HepG2 (cell line): Measurements from ENCODE around the gene CNDP1. TPM values are rescaled to one million over a fixed set of nuclear protein-coding genes. Genes with fewer than 3 reads are reported as not detected.

Experiments
- AGO2 ChIP-seq: fragments of 200-400 bp; formaldehyde crosslinking; optimal IDR thresholded peaks from 2 replicates; pipeline ENCODE3; 2017; ENCODE audit warnings: mild to moderate bottlenecking, low read depth, low read length, moderate library complexity
- DPF2 ChIP-seq: sonication (generic); formaldehyde crosslinking; IDR thresholded peaks from 2 replicates; pipeline ENCODE4 v1.4.0; 2020; ENCODE audit warnings: mild to moderate bottlenecking, low read depth, missing genetic modification reagents, borderline replicate concordance
- EEA1 ChIP-seq: sonication (generic); formaldehyde crosslinking; IDR thresholded peaks from 2 replicates; pipeline ENCODE4 v1.5.1; 2020; ENCODE audit warnings: mild to moderate bottlenecking, missing genetic modification reagents, borderline replicate concordance
- FOXC1 ChIP-seq: sonication (generic); formaldehyde crosslinking; IDR thresholded peaks from 2 replicates; pipeline ENCODE4 v1.8.0; 2022; ENCODE audit warnings: mild to moderate bottlenecking, missing genetic modification reagents, borderline replicate concordance
- KDM5B ChIP-seq: sonication (generic); formaldehyde crosslinking; IDR thresholded peaks from 2 replicates; pipeline ENCODE4 v1.4.0; 2020; ENCODE audit warnings: missing genetic modification reagents, mild to moderate bottlenecking, borderline replicate concordance
- U2AF2 ChIP-seq: fragments of 200-400 bp; formaldehyde crosslinking; IDR thresholded peaks from 2 replicates; pipeline ENCODE4 v1.6.1; 2017; ENCODE audit warnings: low read depth, mild to moderate bottlenecking, low read length
- ZBTB7A ChIP-seq: sonication (generic); formaldehyde crosslinking; IDR thresholded peaks from 2 replicates; pipeline ENCODE4 v1.8.0; 2022; ENCODE audit warnings: mild to moderate bottlenecking, missing genetic modification reagents
- ZBTB7B ChIP-seq: sonication (generic); formaldehyde crosslinking; IDR thresholded peaks from 2 replicates; pipeline ENCODE4 v1.4.0; 2020; ENCODE audit warnings: missing genetic modification reagents
- ZFP1 ChIP-seq: IDR thresholded peaks from 2 replicates; pipeline ENCODE4 v1.6.1; 2016
- ZNF18 ChIP-seq: sonication (generic); formaldehyde crosslinking; IDR thresholded peaks from 2 replicates; pipeline ENCODE4 v1.8.0; 2022; ENCODE audit warnings: mild to moderate bottlenecking, missing genetic modification reagents; ENCODE audit not compliant: insufficient replicate concordance
- ZNF3 ChIP-seq: IDR thresholded peaks from 2 replicates; pipeline ENCODE4 v1.7.0; 2017; ENCODE audit warnings: inconsistent platforms
- ZNF646 ChIP-seq: sonication (generic); formaldehyde crosslinking; IDR thresholded peaks from 2 replicates; pipeline ENCODE4 v1.9.0; 2021; ENCODE audit warnings: mild to moderate bottlenecking, missing genetic modification reagents
- polyA plus RNA-seq, 8 experiments: library from polyadenylated mRNA; depleted of rRNA in 3 of 8; stranded (reverse) in 7 of 8; unstranded in 1 of 8; fragments of >200 nt; fragmentation: Illumina TruSeq in 4 of 8; extraction: Trizol in 4 of 8; gene quantifications; 2 replicates each; pipeline versions ENCODE4 v1.2.1 to v1.2.3, GENCODE V29; 2011 to 2016; ENCODE audit warnings: low read depth in 4 of 8, missing spikeins in 1 of 8, mixed read lengths in 1 of 8; ENCODE audit not compliant: insufficient read depth in 1 of 8
- total RNA-seq, 5 experiments: library from RNA; depleted of rRNA; stranded (reverse); fragments of >200 nt; fragmentation: Illumina TruSeq; extraction: Trizol; gene quantifications; 2 replicates each; pipeline ENCODE4 v1.2.3, GENCODE V29; 2016; ENCODE audit warnings: low read depth in 1 of 5
- TF ChIP-seq, protein P1 (sequence below): IDR thresholded peaks from 2 replicates; pipeline ENCODE4 v1.6.1; 2016; ENCODE audit warnings: mild to moderate bottlenecking
- TF ChIP-seq, protein P2 (sequence below): sonication (generic); formaldehyde crosslinking; IDR thresholded peaks from 2 replicates; pipeline ENCODE4 v1.4.0; 2020; ENCODE audit warnings: mild to moderate bottlenecking, missing genetic modification reagents
- TF ChIP-seq, protein P3 (sequence below): IDR thresholded peaks from 2 replicates; pipeline ENCODE4 v1.6.1; 2016; ENCODE audit warnings: mild to moderate bottlenecking, missing biosample characterization, missing genetic modification reagents
- TF ChIP-seq, protein P4 (sequence below): IDR thresholded peaks from 2 replicates; pipeline ENCODE4 v1.6.1; 2016; ENCODE audit warnings: low read depth

Gene CNDP1
- total and polyA plus RNA-seq, 2 of the 13 experiments (the other 11 are each of a cell fraction or from before 2014, with no cell fraction given) = 0.01 TPM; not detected in 1

DNA sequence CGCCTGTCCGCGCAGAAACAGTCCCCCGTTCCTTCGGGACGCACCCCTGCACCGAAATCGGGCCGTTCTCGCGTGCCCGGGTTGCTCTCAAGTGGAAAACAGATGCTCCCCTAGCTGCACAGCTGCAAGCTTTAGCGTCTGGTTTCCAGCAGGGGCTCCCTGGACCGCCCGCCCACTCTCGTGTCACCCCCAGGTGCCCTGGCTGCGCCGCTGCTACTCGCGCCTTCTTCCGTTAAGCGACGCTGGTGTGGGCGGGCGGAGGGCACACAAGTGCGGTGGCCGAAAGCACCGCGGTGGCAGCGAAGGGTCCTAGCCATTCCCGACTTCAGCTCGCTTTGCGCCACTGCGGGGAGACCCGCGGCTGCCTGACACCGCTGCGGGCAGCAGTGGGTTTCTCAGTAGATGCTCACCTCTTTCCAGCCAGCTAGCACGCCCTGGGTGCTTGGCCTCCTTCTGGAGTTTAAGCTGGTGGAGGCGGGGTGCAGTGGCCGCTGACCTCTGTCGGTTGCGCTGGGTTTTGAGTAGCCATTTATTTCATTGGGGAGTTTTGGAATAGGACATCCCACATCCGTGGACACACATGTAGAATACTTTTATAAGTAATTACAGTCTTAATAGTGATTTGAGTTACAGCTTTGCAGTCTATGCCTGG lies 64.2 kb downstream of the CNDP1 start (continued):
- TF ChIP-seq ZNF646 (CRISPR knock-in tag) (peak; percentile 73), U2AF2 (no peak), ZBTB7B (CRISPR knock-in tag) (peak; percentile 55; the same call in 1 of the 2 replicates), FOXC1 (CRISPR knock-in tag) (peak; percentile 78; the same call in 1 of the 2 replicates), DPF2 (0 out of 2 replicates have a peak, but pooled peaks have one; percentile 15), KDM5B (CRISPR knock-in tag) (peak; percentile 64; the same call in 1 of the 2 replicates), ZNF3 (CRISPR knock-in tag) (no peak), ZBTB7A (CRISPR knock-in tag) (peak; percentile 76; the same call in 1 of the 2 replicates), ZFP1 (no peak), ZNF18 (CRISPR knock-in tag) (no peak), AGO2 (peak; percentile 88), EEA1 (CRISPR knock-in tag) (peak; percentile 91; the same call in 1 of the 2 replicates)
- TF ChIP-seq, protein P1, sequence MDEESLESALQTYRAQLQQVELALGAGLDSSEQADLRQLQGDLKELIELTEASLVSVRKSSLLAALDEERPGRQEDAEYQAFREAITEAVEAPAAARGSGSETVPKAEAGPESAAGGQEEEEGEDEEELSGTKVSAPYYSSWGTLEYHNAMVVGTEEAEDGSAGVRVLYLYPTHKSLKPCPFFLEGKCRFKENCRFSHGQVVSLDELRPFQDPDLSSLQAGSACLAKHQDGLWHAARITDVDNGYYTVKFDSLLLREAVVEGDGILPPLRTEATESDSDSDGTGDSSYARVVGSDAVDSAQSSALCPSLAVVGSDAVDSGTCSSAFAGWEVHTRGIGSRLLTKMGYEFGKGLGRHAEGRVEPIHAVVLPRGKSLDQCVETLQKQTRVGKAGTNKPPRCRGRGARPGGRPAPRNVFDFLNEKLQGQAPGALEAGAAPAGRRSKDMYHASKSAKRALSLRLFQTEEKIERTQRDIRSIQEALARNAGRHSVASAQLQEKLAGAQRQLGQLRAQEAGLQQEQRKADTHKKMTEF (CRISPR knock-in tag) = peak; percentile 75; the same call in 1 of the 2 replicates
- TF ChIP-seq, protein P2, sequence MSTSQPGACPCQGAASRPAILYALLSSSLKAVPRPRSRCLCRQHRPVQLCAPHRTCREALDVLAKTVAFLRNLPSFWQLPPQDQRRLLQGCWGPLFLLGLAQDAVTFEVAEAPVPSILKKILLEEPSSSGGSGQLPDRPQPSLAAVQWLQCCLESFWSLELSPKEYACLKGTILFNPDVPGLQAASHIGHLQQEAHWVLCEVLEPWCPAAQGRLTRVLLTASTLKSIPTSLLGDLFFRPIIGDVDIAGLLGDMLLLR = peak; percentile 57; the same call in 1 of the 2 replicates
- TF ChIP-seq, protein P3, sequence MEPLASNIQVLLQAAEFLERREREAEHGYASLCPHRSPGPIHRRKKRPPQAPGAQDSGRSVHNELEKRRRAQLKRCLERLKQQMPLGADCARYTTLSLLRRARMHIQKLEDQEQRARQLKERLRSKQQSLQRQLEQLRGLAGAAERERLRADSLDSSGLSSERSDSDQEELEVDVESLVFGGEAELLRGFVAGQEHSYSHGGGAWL (CRISPR knock-in tag) = 0 out of 2 replicates have a peak, but pooled peaks have one; percentile 53
- TF ChIP-seq, protein P4, sequence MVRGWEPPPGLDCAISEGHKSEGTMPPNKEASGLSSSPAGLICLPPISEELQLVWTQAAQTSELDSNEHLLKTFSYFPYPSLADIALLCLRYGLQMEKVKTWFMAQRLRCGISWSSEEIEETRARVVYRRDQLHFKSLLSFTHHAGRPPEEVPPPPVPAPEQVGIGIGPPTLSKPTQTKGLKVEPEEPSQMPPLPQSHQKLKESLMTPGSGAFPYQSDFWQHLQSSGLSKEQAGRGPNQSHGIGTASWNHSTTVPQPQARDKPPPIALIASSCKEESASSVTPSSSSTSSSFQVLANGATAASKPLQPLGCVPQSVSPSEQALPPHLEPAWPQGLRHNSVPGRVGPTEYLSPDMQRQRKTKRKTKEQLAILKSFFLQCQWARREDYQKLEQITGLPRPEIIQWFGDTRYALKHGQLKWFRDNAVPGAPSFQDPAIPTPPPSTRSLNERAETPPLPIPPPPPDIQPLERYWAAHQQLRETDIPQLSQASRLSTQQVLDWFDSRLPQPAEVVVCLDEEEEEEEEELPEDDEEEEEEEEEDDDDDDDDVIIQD (CRISPR knock-in tag) = no peak
